ENCODE data around the gene SEL1L2.

DNA sequence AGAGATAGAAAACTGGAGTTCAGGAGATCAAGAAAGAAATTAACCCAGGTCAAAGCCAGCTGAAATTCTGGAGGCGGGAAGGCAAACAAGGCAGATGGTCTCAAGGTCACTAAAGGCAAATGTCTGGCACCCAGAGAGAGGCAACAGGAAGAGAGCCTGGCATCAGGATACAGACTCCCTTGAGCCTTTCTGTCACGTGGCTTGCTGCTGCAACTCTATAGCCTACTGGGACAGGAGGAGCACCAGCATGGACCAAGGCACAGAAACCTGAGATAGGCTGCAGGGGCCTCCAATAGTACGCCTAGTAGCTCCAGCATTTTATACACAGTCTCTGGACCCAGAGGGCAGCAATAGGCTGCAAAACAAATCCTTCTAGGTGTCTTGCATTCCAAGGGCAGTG lies 75.1 kb downstream of the SEL1L2 start:
- TF ChIP-seq, protein P1, sequence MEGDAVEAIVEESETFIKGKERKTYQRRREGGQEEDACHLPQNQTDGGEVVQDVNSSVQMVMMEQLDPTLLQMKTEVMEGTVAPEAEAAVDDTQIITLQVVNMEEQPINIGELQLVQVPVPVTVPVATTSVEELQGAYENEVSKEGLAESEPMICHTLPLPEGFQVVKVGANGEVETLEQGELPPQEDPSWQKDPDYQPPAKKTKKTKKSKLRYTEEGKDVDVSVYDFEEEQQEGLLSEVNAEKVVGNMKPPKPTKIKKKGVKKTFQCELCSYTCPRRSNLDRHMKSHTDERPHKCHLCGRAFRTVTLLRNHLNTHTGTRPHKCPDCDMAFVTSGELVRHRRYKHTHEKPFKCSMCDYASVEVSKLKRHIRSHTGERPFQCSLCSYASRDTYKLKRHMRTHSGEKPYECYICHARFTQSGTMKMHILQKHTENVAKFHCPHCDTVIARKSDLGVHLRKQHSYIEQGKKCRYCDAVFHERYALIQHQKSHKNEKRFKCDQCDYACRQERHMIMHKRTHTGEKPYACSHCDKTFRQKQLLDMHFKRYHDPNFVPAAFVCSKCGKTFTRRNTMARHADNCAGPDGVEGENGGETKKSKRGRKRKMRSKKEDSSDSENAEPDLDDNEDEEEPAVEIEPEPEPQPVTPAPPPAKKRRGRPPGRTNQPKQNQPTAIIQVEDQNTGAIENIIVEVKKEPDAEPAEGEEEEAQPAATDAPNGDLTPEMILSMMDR (IDR thresholded peaks at IDR 0.05), result no peak
- no peak for TF ChIP-seq POLR2A (IDR thresholded peaks at IDR 0.05)

Data from Peyer's patch (tissue), 4 donors.